Progenitor cell of endocrine pancreas (in vitro differentiated cells): ENCODE measurements around the gene PRDM1. TPM values are rescaled to one million over a fixed set of nuclear protein-coding genes. Genes with fewer than 3 reads are reported as not detected.

ENCODE experiments used
- DNase-seq: peaks from one replicate; pipeline ENCODE4 v3.0.0; 2021; ENCODE audit warnings: low spot score; ENCODE audit not compliant: unreplicated experiment
- H3K27ac Mint-ChIP-seq: 2 replicates; pipeline ENCODE4 v1.8.0; 2021; ENCODE audit warnings: mild to moderate bottlenecking, moderate library complexity, mixed read lengths
- H3K27me3 Mint-ChIP-seq: 2 replicates; pipeline ENCODE4 v1.8.0; 2021; ENCODE audit warnings: mixed read lengths
- H3K36me3 Mint-ChIP-seq: 2 replicates; pipeline ENCODE4 v1.8.0; 2022; ENCODE audit warnings: mixed read lengths; ENCODE audit not compliant: insufficient read depth
- H3K4me1 Mint-ChIP-seq: 2 replicates; pipeline ENCODE4 v1.8.0; 2021; ENCODE audit warnings: low read depth, mixed read lengths
- H3K4me3 Mint-ChIP-seq: 2 replicates; pipeline ENCODE4 v1.8.0; 2021; ENCODE audit warnings: low read depth, mild to moderate bottlenecking, moderate library complexity, mixed read lengths
- H3K9me3 Mint-ChIP-seq: 2 replicates; pipeline ENCODE4 v1.8.0; 2021; ENCODE audit warnings: low read depth, mixed read lengths
- CTCF ChIP-seq: fragments of 200-600 bp; sonication (generic); IDR thresholded peaks from one replicate; pipeline ENCODE4 v1.5.0; 2021; ENCODE audit warnings: antibody characterized with exemption, mild to moderate bottlenecking; ENCODE audit not compliant: unreplicated experiment
- total RNA-seq: library from RNA; stranded (reverse); gene quantifications from 2 replicates; pipeline ENCODE4 v1.2.1, GENCODE V29; 2021

Gene PRDM1
- total RNA-seq, 1 donor from 2014 or later: 4.3 TPM

- no peaks in the 10 kb centered on the region for H3K9me3 Mint-ChIP-seq
- no peaks in the 10 kb centered on the region for H3K27me3 Mint-ChIP-seq
- no peak overlapping the region for H3K4me3 Mint-ChIP-seq
- TF ChIP-seq CTCF: no peak
- DNase-seq: no peak
- H3K36me3 Mint-ChIP-seq: no peaks in the 10 kb centered on the region
- no peak overlapping the region for H3K27ac Mint-ChIP-seq
- H3K4me1 Mint-ChIP-seq: peaks cover 67% of the 10 kb centered on the region
These were observed 32.5 kb upstream of the PRDM1 start for GRCh38 chr6:106053484-106054205.

- Mint-ChIP-seq H3K4me3 (no peak overlapping the region), H3K9me3 (no peaks in the 10 kb centered on the region), H3K27ac (no peak overlapping the region), H3K4me1 (peaks cover 52% of the 10 kb centered on the region), H3K27me3 (no peaks in the 10 kb centered on the region), H3K36me3 (no peaks in the 10 kb centered on the region)
- DNase-seq: no peak
- no peak for TF ChIP-seq CTCF
These were observed 30.6 kb upstream of the PRDM1 start for GRCh38 chr6:106055489-106055888.

- Mint-ChIP-seq H3K4me1 (peaks cover 47% of the 10 kb centered on the region), H3K9me3 (no peaks in the 10 kb centered on the region), H3K27ac (no peak overlapping the region), H3K4me3 (no peak overlapping the region), H3K27me3 (no peaks in the 10 kb centered on the region), H3K36me3 (no peaks in the 10 kb centered on the region)
- no peak for DNase-seq
- TF ChIP-seq CTCF: no peak
These were observed 29.9 kb upstream of the PRDM1 start for GRCh38 chr6:106056060-106056745.

GRCh38 chr6:106056746-106057390 lies 29.3 kb upstream of the PRDM1 start:
- no peak for DNase-seq
- Mint-ChIP-seq H3K27ac (peak overlapping the region; percentile 34), H3K9me3 (no peaks in the 10 kb centered on the region), H3K4me1 (peaks cover 40% of the 10 kb centered on the region), H3K27me3 (peaks cover 6% of the 10 kb centered on the region), H3K36me3 (no peaks in the 10 kb centered on the region), H3K4me3 (no peak overlapping the region)
- TF ChIP-seq CTCF: no peak

GRCh38 chr6:106059331-106059730 lies 26.8 kb upstream of the PRDM1 start:
- Mint-ChIP-seq H3K27ac (no peak overlapping the region), H3K36me3 (no peaks in the 10 kb centered on the region), H3K27me3 (peaks cover 8% of the 10 kb centered on the region), H3K4me1 (peaks cover 27% of the 10 kb centered on the region), H3K4me3 (no peak overlapping the region), H3K9me3 (no peaks in the 10 kb centered on the region)
- DNase-seq: no peak
- no peak for TF ChIP-seq CTCF
